ENCODE data around the gene FABP7. TPM values are rescaled to one million over a fixed set of nuclear protein-coding genes. Genes with fewer than 3 reads are reported as not detected.

Gene FABP7
- total and polyA plus RNA-seq, 7 experiments from 2014 or later, result not detected

- H3K36me3 ChIP-seq (ENCODE audit: control insufficient read depth in 2 of 3, insufficient read depth in 3 of 3, low read length in 3 of 3), result no peaks in the 10 kb centered on the region
- no peaks in the 10 kb centered on the region for H3K27me3 ChIP-seq (ENCODE audit: control insufficient read depth in 2 of 2, insufficient read depth in 2 of 2, low read length in 2 of 2)
- H3K4me3 Mint-ChIP-seq, result no peak overlapping the region
- no peaks in the 10 kb centered on the region for H3K27me3 Mint-ChIP-seq
- intact Hi-C loops (cut with micrococcal nuclease), result no loop called here
- H3K9me3 ChIP-seq (ENCODE audit: control insufficient read depth in 2 of 3, low read length in 3 of 3), result no peaks in the 10 kb centered on the region
- H3K27ac ChIP-seq (ENCODE audit: low read depth, low read length), result no peak overlapping the region
- no peaks in the 10 kb centered on the region for H3K36me3 Mint-ChIP-seq
- CTCF ChIA-PET, result interaction anchor here (1.1 kb wide), 1 partner anchor 13 kb away, joined by 3 read pairs; no protein-coding TSS in a partner anchor
- peaks cover 0 to 6% (median 0%) of the 10 kb centered on the region in 11 donors for H3K9me3 Mint-ChIP-seq
- peaks cover 9 to 32% (median 26%) of the 10 kb centered on the region in 7 donors for H3K4me1 Mint-ChIP-seq
- H3K4me1 ChIP-seq (ENCODE audit: control insufficient read depth in 2 of 2, insufficient read depth in 2 of 2, low read length in 2 of 2), result peaks cover 0 to 8% of the 10 kb centered on the region in 2 donors
- ATAC-seq, result no peak
- no peak overlapping the region for H3K27ac Mint-ChIP-seq
- no peak overlapping the region for H3K4me3 ChIP-seq (ENCODE audit: low read length)
- POLR2A ChIA-PET, result no interaction called here
- no peak for DNase-seq
Observed at GRCh38 chr6:122753688-122754056, 25.8 kb upstream of the FABP7 start.

GRCh38 chr6:122754191-122754731 is 25.3 kb upstream of the FABP7 start:
- no peak for DNase-seq
- Histone ChIP-seq H3K4me1 (ENCODE audit: control insufficient read depth in 2 of 2, insufficient read depth in 2 of 2, low read length in 2 of 2) (peaks cover 0 to 8% of the 10 kb centered on the region in 2 donors), H3K27ac (ENCODE audit: low read depth, low read length) (no peak overlapping the region), H3K36me3 (ENCODE audit: control insufficient read depth in 2 of 3, insufficient read depth in 3 of 3, low read length in 3 of 3) (no peaks in the 10 kb centered on the region), H3K9me3 (ENCODE audit: control insufficient read depth in 2 of 3, low read length in 3 of 3) (no peaks in the 10 kb centered on the region), H3K27me3 (ENCODE audit: control insufficient read depth in 2 of 2, insufficient read depth in 2 of 2, low read length in 2 of 2) (no peaks in the 10 kb centered on the region), H3K4me3 (ENCODE audit: low read length) (no peak overlapping the region)
- no peak for ATAC-seq
- ChIA-PET POLR2A (no interaction called here), CTCF (interaction anchor here (1.1 kb wide), 1 partner anchor 12 kb away, joined by 3 read pairs; no protein-coding TSS in a partner anchor)
- Mint-ChIP-seq H3K4me1 (peaks cover 9 to 32% (median 28%) of the 10 kb centered on the region in 7 donors), H3K27me3 (no peaks in the 10 kb centered on the region), H3K27ac (peak overlapping the region in 1 of 9 donors; percentile 13), H3K9me3 (peaks cover 0 to 6% (median 0%) of the 10 kb centered on the region in 11 donors), H3K36me3 (no peaks in the 10 kb centered on the region), H3K4me3 (no peak overlapping the region)
- intact Hi-C loops (cut with micrococcal nuclease), result no loop called here

- intact Hi-C loops (cut with micrococcal nuclease), result no loop called here
- peaks cover 0 to 8% of the 10 kb centered on the region in 2 donors for H3K4me1 ChIP-seq (ENCODE audit: control insufficient read depth in 2 of 2, insufficient read depth in 2 of 2, low read length in 2 of 2)
Observed at GRCh38 chr6:122755901-122756300, 23.6 kb upstream of the FABP7 start.

GRCh38 chr6:122758927-122759334 is 20.6 kb upstream of the FABP7 start:
- ChIA-PET CTCF (no interaction called here), POLR2A (no interaction called here)
- H3K36me3 ChIP-seq (ENCODE audit: control insufficient read depth in 2 of 3, insufficient read depth in 3 of 3, low read length in 3 of 3), result no peaks in the 10 kb centered on the region
- Mint-ChIP-seq H3K27me3 (peaks cover 0 to 11% (median 5%) of the 10 kb centered on the region in 5 donors), H3K36me3 (no peaks in the 10 kb centered on the region), H3K4me1 (peaks cover 0 to 14% (median 3%) of the 10 kb centered on the region in 7 donors), H3K27ac (no peak overlapping the region), H3K9me3 (peaks cover 0 to 11% (median 0%) of the 10 kb centered on the region in 11 donors), H3K4me3 (no peak overlapping the region)
- H3K27me3 ChIP-seq (ENCODE audit: control insufficient read depth in 2 of 2, insufficient read depth in 2 of 2, low read length in 2 of 2), result no peaks in the 10 kb centered on the region
- no peaks in the 10 kb centered on the region for H3K4me1 ChIP-seq (ENCODE audit: control insufficient read depth in 2 of 2, insufficient read depth in 2 of 2, low read length in 2 of 2)
- no peak overlapping the region for H3K4me3 ChIP-seq (ENCODE audit: low read length)
- peak; percentile 73 for ATAC-seq
- no peak for DNase-seq
- no peaks in the 10 kb centered on the region for H3K9me3 ChIP-seq (ENCODE audit: control insufficient read depth in 2 of 3, low read length in 3 of 3)
- H3K27ac ChIP-seq (ENCODE audit: low read depth, low read length), result no peak overlapping the region
- intact Hi-C loops (cut with micrococcal nuclease), result no loop called here

More at GRCh38 chr6:122755901-122756300, 23.6 kb upstream of the FABP7 start:
- CTCF ChIA-PET, result no interaction called here
- H3K9me3 ChIP-seq (ENCODE audit: control insufficient read depth in 2 of 3, low read length in 3 of 3), result no peaks in the 10 kb centered on the region
- Mint-ChIP-seq H3K4me3 (no peak overlapping the region), H3K9me3 (peaks cover 0 to 6% (median 0%) of the 10 kb centered on the region in 11 donors), H3K27ac (no peak overlapping the region), H3K36me3 (no peaks in the 10 kb centered on the region), H3K27me3 (peaks cover 0 to 4% (median 0%) of the 10 kb centered on the region in 5 donors), H3K4me1 (peaks cover 8 to 29% (median 23%) of the 10 kb centered on the region in 7 donors)
- no peaks in the 10 kb centered on the region for H3K27me3 ChIP-seq (ENCODE audit: control insufficient read depth in 2 of 2, insufficient read depth in 2 of 2, low read length in 2 of 2)
- DNase-seq, result no peak
- no peaks in the 10 kb centered on the region for H3K36me3 ChIP-seq (ENCODE audit: control insufficient read depth in 2 of 3, insufficient read depth in 3 of 3, low read length in 3 of 3)
- H3K27ac ChIP-seq (ENCODE audit: low read depth, low read length), result no peak overlapping the region
- POLR2A ChIA-PET, result no interaction called here
- ATAC-seq, result no peak
- H3K4me3 ChIP-seq (ENCODE audit: low read length), result no peak overlapping the region

GRCh38 chr6:122760330-122760729 is 19.2 kb upstream of the FABP7 start:
- ChIA-PET POLR2A (no interaction called here), CTCF (no interaction called here)
- H3K4me1 ChIP-seq (ENCODE audit: control insufficient read depth in 2 of 2, insufficient read depth in 2 of 2, low read length in 2 of 2), result no peaks in the 10 kb centered on the region
- H3K9me3 ChIP-seq (ENCODE audit: control insufficient read depth in 2 of 3, low read length in 3 of 3), result no peaks in the 10 kb centered on the region
- ATAC-seq (no peak), DNase-seq (no peak)
- Mint-ChIP-seq H3K27me3 (peaks cover 0 to 11% (median 7%) of the 10 kb centered on the region in 5 donors), H3K9me3 (peaks cover 0 to 6% (median 0%) of the 10 kb centered on the region in 11 donors), H3K36me3 (no peaks in the 10 kb centered on the region), H3K27ac (no peak overlapping the region), H3K4me3 (no peak overlapping the region), H3K4me1 (peaks cover 0 to 6% (median 0%) of the 10 kb centered on the region in 7 donors)
- no peak overlapping the region for H3K4me3 ChIP-seq (ENCODE audit: low read length)
- H3K36me3 ChIP-seq (ENCODE audit: control insufficient read depth in 2 of 3, insufficient read depth in 3 of 3, low read length in 3 of 3), result no peaks in the 10 kb centered on the region
- intact Hi-C loops (cut with micrococcal nuclease), result no loop called here
- H3K27me3 ChIP-seq (ENCODE audit: control insufficient read depth in 2 of 2, insufficient read depth in 2 of 2, low read length in 2 of 2), result no peaks in the 10 kb centered on the region
- H3K27ac ChIP-seq (ENCODE audit: low read depth, low read length), result no peak overlapping the region

DNA sequence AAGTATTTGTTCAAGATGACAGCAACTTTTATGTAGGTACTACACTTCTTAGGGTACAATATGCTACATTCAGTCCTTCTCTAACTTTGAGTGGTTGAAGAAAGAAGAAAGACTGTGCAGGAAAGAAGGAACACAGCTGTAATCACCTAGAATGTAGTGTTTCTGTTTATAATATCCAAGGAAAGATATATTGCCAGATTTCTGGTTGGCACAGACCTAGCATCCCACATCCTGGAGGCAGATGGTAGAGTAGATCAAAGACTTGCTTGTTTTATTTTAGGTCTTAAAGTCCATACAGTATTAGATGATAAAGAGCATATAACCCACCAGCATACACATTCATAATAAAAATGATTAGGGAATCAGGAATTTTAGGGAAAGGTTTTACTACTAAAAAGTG is 13.3 kb upstream of the FABP7 start:
- Mint-ChIP-seq H3K4me3 (no peak overlapping the region), H3K9me3 (peaks cover 0 to 6% (median 0%) of the 10 kb centered on the region in 11 donors), H3K27me3 (peaks cover 11 to 28% (median 18%) of the 10 kb centered on the region in 5 donors), H3K27ac (no peak overlapping the region), H3K4me1 (no peaks in the 10 kb centered on the region), H3K36me3 (no peaks in the 10 kb centered on the region)
- DNase-seq (no peak), ATAC-seq (no peak)
- Histone ChIP-seq H3K27ac (ENCODE audit: low read depth, low read length) (no peak overlapping the region), H3K9me3 (ENCODE audit: control insufficient read depth in 2 of 3, low read length in 3 of 3) (no peaks in the 10 kb centered on the region), H3K36me3 (ENCODE audit: control insufficient read depth in 2 of 3, insufficient read depth in 3 of 3, low read length in 3 of 3) (no peaks in the 10 kb centered on the region), H3K4me1 (ENCODE audit: control insufficient read depth in 2 of 2, insufficient read depth in 2 of 2, low read length in 2 of 2) (no peaks in the 10 kb centered on the region), H3K27me3 (ENCODE audit: control insufficient read depth in 2 of 2, insufficient read depth in 2 of 2, low read length in 2 of 2) (no peaks in the 10 kb centered on the region), H3K4me3 (ENCODE audit: low read length) (no peak overlapping the region)
- CTCF ChIA-PET, result interaction anchor here (1.2 kb wide), 1 partner anchor 13 kb away, joined by 3 read pairs; no protein-coding TSS in a partner anchor
- intact Hi-C loops (cut with micrococcal nuclease), result no loop called here
- POLR2A ChIA-PET, result no interaction called here
